Parathyroid adenoma (tissue), 2 donors: Measurements from ENCODE around the gene MEPE.

Experiments
- H2AFZ ChIP-seq: fragments of 300-600 bp; sonication (generic); one replicate; pipeline ENCODE4 v1.7.0; 2017; ENCODE audit warnings: antibody characterized with exemption, mild to moderate bottlenecking
- H3K27ac ChIP-seq: fragments of 300-600 bp; sonication (generic); one replicate; pipeline ENCODE4 v1.7.0; 2017
- H3K27me3 ChIP-seq: fragments of 300-600 bp; sonication (generic); one replicate; pipeline ENCODE4 v1.7.0; 2017; ENCODE audit warnings: low read length; ENCODE audit not compliant: control insufficient read depth, insufficient read depth
- H3K36me3 ChIP-seq: fragments of 300-600 bp; sonication (generic); one replicate; pipeline ENCODE4 v1.7.0; 2017; ENCODE audit warnings: low read length; ENCODE audit not compliant: control insufficient read depth, insufficient read depth
- H3K4me1 ChIP-seq: fragments of 300-600 bp; sonication (generic); one replicate; pipeline ENCODE4 v1.7.0; 2017; ENCODE audit warnings: control low read depth
- H3K4me2 ChIP-seq: fragments of 300-600 bp; sonication (generic); one replicate; pipeline ENCODE4 v1.7.0; 2017; ENCODE audit warnings: low read length
- H3K4me3 ChIP-seq: fragments of 300-600 bp; sonication (generic); one replicate; pipeline ENCODE4 v1.7.0; 2017; ENCODE audit warnings: low read depth, low read length
- H3K79me2 ChIP-seq: fragments of 300-600 bp; sonication (generic); one replicate; pipeline ENCODE4 v1.7.0; 2017; ENCODE audit warnings: control low read depth
- H3K9ac ChIP-seq: fragments of 300-600 bp; sonication (generic); one replicate; pipeline ENCODE4 v1.7.0; 2017; ENCODE audit warnings: mild to moderate bottlenecking
- H3K9me3 ChIP-seq: fragments of 300-600 bp; sonication (generic); one replicate; pipeline ENCODE4 v1.7.0; 2017; ENCODE audit warnings: low read length; ENCODE audit not compliant: control insufficient read depth
- CTCF ChIP-seq: fragments of 300-600 bp; sonication (generic); IDR thresholded peaks from one replicate; pipeline ENCODE4 v1.7.0; 2017; ENCODE audit warnings: antibody characterized with exemption, mild to moderate bottlenecking
- donor health status: primary hyperparathyroidism.

The MEPE gene

GRCh38 chr4:87832669-87833068 lies at the start of gene MEPE:
Gene MEPE, plus strand, starts transcription at chr4:87832969. Its CDS starts 1,746 bp downstream, at chr4:87834715.
- Histone ChIP-seq H2AFZ (no peak within 1 kb of the TSS), H3K4me2 (no peak within 1 kb of the TSS), H3K9me3 (no peaks in the 10 kb centered on the region), H3K36me3 (no peaks in the 10 kb centered on the region), H3K27ac (no peak within 1 kb of the TSS), H3K79me2 (no peaks in the 10 kb centered on the region), H3K27me3 (no peaks in the 10 kb centered on the region), H3K4me3 (no peak within 1 kb of the TSS), H3K9ac (no peak within 1 kb of the TSS), H3K4me1 (no peaks in the 10 kb centered on the region)
- no peak for TF ChIP-seq CTCF

GRCh38 chr4:87783781-87784180 lies 49.0 kb upstream of the MEPE start:
- TF ChIP-seq CTCF, result no peak
- no peaks in the 10 kb centered on the region for H3K27me3 ChIP-seq
- no peak overlapping the region for H3K4me3 ChIP-seq
- H3K79me2 ChIP-seq, result no peaks in the 10 kb centered on the region
- H3K4me1 ChIP-seq, result no peaks in the 10 kb centered on the region
- no peak overlapping the region for H3K27ac ChIP-seq
- H3K4me2 ChIP-seq, result no peak overlapping the region
- H3K9ac ChIP-seq, result no peak overlapping the region
- no peaks in the 10 kb centered on the region for H3K36me3 ChIP-seq
- H3K9me3 ChIP-seq, result no peaks in the 10 kb centered on the region
- H2AFZ ChIP-seq, result no peak overlapping the region

GRCh38 chr4:87785731-87786509 lies 46.8 kb upstream of the MEPE start:
- Histone ChIP-seq H2AFZ (no peak overlapping the region), H3K79me2 (no peaks in the 10 kb centered on the region), H3K4me1 (no peaks in the 10 kb centered on the region), H3K4me3 (no peak overlapping the region), H3K9ac (no peak overlapping the region), H3K36me3 (no peaks in the 10 kb centered on the region), H3K9me3 (no peaks in the 10 kb centered on the region), H3K4me2 (no peak overlapping the region), H3K27ac (no peak overlapping the region), H3K27me3 (no peaks in the 10 kb centered on the region)
- no peak for TF ChIP-seq CTCF

GRCh38 chr4:87799301-87800113 lies 33.3 kb upstream of the MEPE start, which contains the start of gene IBSP:
Gene IBSP, plus strand, starts transcription at chr4:87799554. Its CDS starts 2,808 bp downstream, at chr4:87802362.
- TF ChIP-seq CTCF, result no peak
- H3K27ac ChIP-seq, result no peak within 1 kb of the TSS
- no peaks in the 10 kb centered on the region for H3K36me3 ChIP-seq
- H3K9ac ChIP-seq, result no peak within 1 kb of the TSS
- H2AFZ ChIP-seq, result no peak within 1 kb of the TSS
- no peaks in the 10 kb centered on the region for H3K79me2 ChIP-seq
- H3K9me3 ChIP-seq, result no peaks in the 10 kb centered on the region
- H3K27me3 ChIP-seq, result no peaks in the 10 kb centered on the region
- no peak within 1 kb of the TSS for H3K4me3 ChIP-seq
- H3K4me2 ChIP-seq, result no peak within 1 kb of the TSS
- H3K4me1 ChIP-seq, result no peaks in the 10 kb centered on the region
